Esophagus squamous epithelium (tissue), 5 donors: ENCODE measurements around the gene AUTS2. TPM values are rescaled to one million over a fixed set of nuclear protein-coding genes. Genes with fewer than 3 reads are reported as not detected.

ENCODE experiments used
- DNase-seq: peaks from one replicate; lab custom pipeline; 2025; lab: John Stamatoyannopoulos, UW
- H3K27ac ChIP-seq, 4 donors: fragments of 200-600 bp; sonication (generic); one replicate each; pipeline ENCODE4 v1.5.1; 2016 to 2019; ENCODE audit warnings: mild to moderate bottlenecking in 1 of 4
- H3K27me3 ChIP-seq, 4 donors: fragments of 200-600 bp; sonication (generic); 1 replicate in 3 of 4; 2 replicates in 1 of 4; pipeline versions ENCODE4 v1.5.1 to v1.6.0; 2017 to 2021; ENCODE audit warnings: antibody characterized with exemption in 1 of 4
- H3K36me3 ChIP-seq, 3 donors: fragments of 200-600 bp; sonication (generic); one replicate each; pipeline ENCODE4 v1.5.1; 2016 to 2019
- H3K4me1 ChIP-seq, 3 donors: fragments of 200-600 bp; sonication (generic); one replicate each; pipeline ENCODE4 v1.5.1; 2017 to 2019
- H3K4me3 ChIP-seq, 4 donors: fragments of 200-600 bp; sonication (generic); 1 replicate in 3 of 4; 2 replicates in 1 of 4; pipeline ENCODE4 v1.5.1; 2016 to 2019; ENCODE audit warnings: mild to moderate bottlenecking in 2 of 4, moderate library complexity in 1 of 4
- H3K9me3 ChIP-seq, 3 donors: fragments of 200-600 bp; sonication (generic); one replicate each; pipeline ENCODE4 v1.5.1; 2016 to 2019
- CTCF ChIP-seq, 6 experiments: fragments of 450-650 bp in 4 of 6; fragments of 200-600 bp in 2 of 6; sonication (generic) in 2 of 6; IDR thresholded peaks; one replicate each; pipeline ENCODE4 v1.5.1; 2016 to 2019; ENCODE audit warnings: antibody characterized with exemption in 6 of 6, mild to moderate bottlenecking in 4 of 6, moderate library complexity in 4 of 6
- POLR2A ChIP-seq, 4 donors: fragments of 450-650 bp; IDR thresholded peaks; one replicate each; pipeline ENCODE4 v1.6.1; 2017; ENCODE audit warnings: antibody characterized with exemption in 4 of 4, mild to moderate bottlenecking in 4 of 4, moderate library complexity in 3 of 4
- WGBS, 2 donors: methylation state at CpG; one replicate each; pipeline ENCODE4 v1.1.5; 2018; 5-methylcytosine and 5-hydroxymethylcytosine counted together
- intact Hi-C: fragments of 100-400 bp; cut with DNase I; formaldehyde crosslinking; loops from one replicate; pipeline ENCODE4 v1.15.0; 2022
- total RNA-seq, 4 donors: library from RNA; depleted of rRNA; stranded (reverse); fragments of >200 nt; gene quantifications; one replicate each; pipeline ENCODE4 v1.1.0, GENCODE V29; 2016
- donor health status: DM: yes; HTN: yes; CAD: no.

The AUTS2 gene
- total RNA-seq, 4 donors from 2014 or later = 9.5 to 36.2 (median 23.0) TPM

- intact Hi-C loops = no loop called here
- H3K27me3 ChIP-seq = no peaks in the 10 kb centered on the region
- H3K27ac ChIP-seq = no peak overlapping the region
- H3K4me3 ChIP-seq = no peak overlapping the region
- 78 to 90% methylated on average over 2 of the region's 2 CpGs for WGBS, 2 donors
- H3K9me3 ChIP-seq = no peaks in the 10 kb centered on the region
- no peak for DNase-seq
- H3K4me1 ChIP-seq = peaks cover 0 to 7% (median 4%) of the 10 kb centered on the region in 3 donors
- H3K36me3 ChIP-seq = no peaks in the 10 kb centered on the region
- TF ChIP-seq CTCF (IDR thresholded peaks at IDR 0.05) (no peak), POLR2A (IDR thresholded peaks at IDR 0.05) (no peak)
Measured at GRCh38 chr7:70053421-70053820, 455.1 kb downstream of the AUTS2 start.

- H3K4me1 ChIP-seq = peaks cover 0 to 7% (median 4%) of the 10 kb centered on the region in 3 donors
- H3K36me3 ChIP-seq = no peaks in the 10 kb centered on the region
- no peaks in the 10 kb centered on the region for H3K27me3 ChIP-seq
- intact Hi-C loops = no loop called here
- no peaks in the 10 kb centered on the region for H3K9me3 ChIP-seq
- no peak overlapping the region for H3K4me3 ChIP-seq
- H3K27ac ChIP-seq = no peak overlapping the region
- no peak for TF ChIP-seq CTCF (IDR thresholded peaks at IDR 0.05)
- 84 to 90% methylated on average over 1 of the region's 1 CpG for WGBS, 2 donors
- DNase-seq = no peak
Measured at GRCh38 chr7:70053989-70054388, 455.7 kb downstream of the AUTS2 start.

- DNase-seq = no peak
- Histone ChIP-seq H3K9me3 (no peaks in the 10 kb centered on the region), H3K36me3 (no peaks in the 10 kb centered on the region), H3K4me3 (no peak overlapping the region), H3K27ac (no peak overlapping the region), H3K4me1 (peaks cover 0 to 7% (median 4%) of the 10 kb centered on the region in 3 donors), H3K27me3 (no peaks in the 10 kb centered on the region)
- intact Hi-C loops = no loop called here
- WGBS, 2 donors = 77 to 100% methylated on average over 1 of the region's 1 CpG
- no peak for TF ChIP-seq CTCF (IDR thresholded peaks at IDR 0.05)
- TF ChIP-seq POLR2A (IDR thresholded peaks at IDR 0.05) = no peak
Measured at GRCh38 chr7:70056363-70056762, 458.1 kb downstream of the AUTS2 start.

- no peak for TF ChIP-seq CTCF (IDR thresholded peaks at IDR 0.05)
- no peak for TF ChIP-seq POLR2A (IDR thresholded peaks at IDR 0.05)
- DNase-seq = no peak
- H3K36me3 ChIP-seq = no peaks in the 10 kb centered on the region
- H3K9me3 ChIP-seq = no peaks in the 10 kb centered on the region
- intact Hi-C loops = no loop called here
- no peaks in the 10 kb centered on the region for H3K27me3 ChIP-seq
- no peak overlapping the region for H3K27ac ChIP-seq
- peaks cover 0 to 14% (median 0%) of the 10 kb centered on the region in 3 donors for H3K4me1 ChIP-seq
- H3K4me3 ChIP-seq = no peak overlapping the region
- WGBS, 2 donors = 71 to 78% methylated on average over 6 of the region's 6 CpGs
Measured at GRCh38 chr7:70060298-70061068, 462.2 kb downstream of the AUTS2 start.

GRCh38 chr7:70063371-70063770 is 465.1 kb downstream of the AUTS2 start:
- DNase-seq = no peak
- Histone ChIP-seq H3K27me3 (no peaks in the 10 kb centered on the region), H3K4me1 (peaks cover 0 to 15% (median 0%) of the 10 kb centered on the region in 3 donors), H3K27ac (no peak overlapping the region), H3K4me3 (no peak overlapping the region), H3K9me3 (no peaks in the 10 kb centered on the region), H3K36me3 (no peaks in the 10 kb centered on the region)
- TF ChIP-seq POLR2A (IDR thresholded peaks at IDR 0.05) (no peak), CTCF (IDR thresholded peaks at IDR 0.05) (no peak)
- intact Hi-C loops = no loop called here
- 44 to 67% methylated on average over 6 of the region's 6 CpGs for WGBS, 2 donors
